Measurements from ENCODE around the gene HLA-DOA. TPM values are rescaled to one million over a fixed set of nuclear protein-coding genes. Genes with fewer than 3 reads are reported as not detected.

Gene HLA-DOA
- total RNA-seq, 6 experiments from 2014 or later = 0.37 to 3.3 (median 1.2) TPM

DNA sequence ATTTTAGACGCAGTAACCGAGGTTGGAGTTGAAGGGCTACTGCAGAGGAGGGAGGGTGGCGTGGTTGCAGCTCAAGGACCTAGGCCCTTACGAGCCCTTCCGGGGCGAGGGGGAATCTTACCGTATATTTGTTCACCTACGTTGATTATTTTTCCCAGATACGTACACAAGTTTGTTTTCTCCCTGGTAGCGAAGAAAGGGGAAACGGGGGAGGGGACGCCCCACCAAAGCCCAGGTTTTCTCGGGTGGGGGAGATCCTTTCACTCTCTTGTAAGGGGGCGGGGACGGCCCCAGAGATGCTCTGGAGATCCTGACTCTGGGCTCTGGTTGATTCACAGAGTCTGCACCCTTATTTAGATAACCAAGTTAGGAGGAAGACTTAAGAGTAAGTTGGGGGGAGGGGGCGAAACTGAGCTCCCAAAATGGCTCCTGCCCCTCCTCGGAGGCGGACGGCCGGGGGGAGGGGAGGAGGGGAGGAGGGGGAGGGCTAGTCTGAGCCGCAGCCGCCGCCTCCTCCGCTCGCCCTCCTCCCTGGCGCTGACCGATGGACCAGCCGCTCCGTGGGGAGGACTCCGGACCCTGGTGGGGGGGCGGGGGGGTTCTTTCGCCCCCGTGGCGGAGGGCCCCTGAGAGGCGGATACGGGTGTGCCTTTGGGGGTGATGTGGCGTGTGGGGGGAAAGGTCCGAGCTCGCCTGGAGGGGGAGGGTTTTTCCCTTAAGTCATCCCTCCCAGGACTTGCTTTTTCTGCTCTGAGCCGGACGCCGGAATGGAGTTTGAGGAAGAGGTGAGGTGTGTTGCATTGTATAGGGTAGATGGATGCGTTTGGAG is 38.8 kb downstream of the HLA-DOA start:
- Histone ChIP-seq H3K36me3 (peaks cover 0 to 19% (median 15%) of the 10 kb centered on the region in 4 donors), H3K4me3 (peak overlapping the region; percentile 71 to 85 (median 81)), H3K9me3 (no peaks in the 10 kb centered on the region), H3K27me3 (no peaks in the 10 kb centered on the region), H3K4me1 (peaks cover 0 to 24% (median 10%) of the 10 kb centered on the region in 4 donors), H3K27ac (peak overlapping the region; percentile 100)
- WGBS (ENCODE audit: insufficient coverage, low coverage, low lambda C conversion rate, missing lambda C conversion rate) = 1% methylated on average over 36 of the region's 43 CpGs
- peak; percentile 31 to 58 (median 46) for ATAC-seq
- intact Hi-C loops (cut with DNase I) = no loop called here
- DNase-seq = peak; percentile 93 to 95 (median 94)
- TF ChIP-seq, protein P1, sequence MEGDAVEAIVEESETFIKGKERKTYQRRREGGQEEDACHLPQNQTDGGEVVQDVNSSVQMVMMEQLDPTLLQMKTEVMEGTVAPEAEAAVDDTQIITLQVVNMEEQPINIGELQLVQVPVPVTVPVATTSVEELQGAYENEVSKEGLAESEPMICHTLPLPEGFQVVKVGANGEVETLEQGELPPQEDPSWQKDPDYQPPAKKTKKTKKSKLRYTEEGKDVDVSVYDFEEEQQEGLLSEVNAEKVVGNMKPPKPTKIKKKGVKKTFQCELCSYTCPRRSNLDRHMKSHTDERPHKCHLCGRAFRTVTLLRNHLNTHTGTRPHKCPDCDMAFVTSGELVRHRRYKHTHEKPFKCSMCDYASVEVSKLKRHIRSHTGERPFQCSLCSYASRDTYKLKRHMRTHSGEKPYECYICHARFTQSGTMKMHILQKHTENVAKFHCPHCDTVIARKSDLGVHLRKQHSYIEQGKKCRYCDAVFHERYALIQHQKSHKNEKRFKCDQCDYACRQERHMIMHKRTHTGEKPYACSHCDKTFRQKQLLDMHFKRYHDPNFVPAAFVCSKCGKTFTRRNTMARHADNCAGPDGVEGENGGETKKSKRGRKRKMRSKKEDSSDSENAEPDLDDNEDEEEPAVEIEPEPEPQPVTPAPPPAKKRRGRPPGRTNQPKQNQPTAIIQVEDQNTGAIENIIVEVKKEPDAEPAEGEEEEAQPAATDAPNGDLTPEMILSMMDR (IDR thresholded peaks at IDR 0.05) = no peak
- TF ChIP-seq POLR2A (IDR thresholded peaks at IDR 0.05) = no peak

DNA sequence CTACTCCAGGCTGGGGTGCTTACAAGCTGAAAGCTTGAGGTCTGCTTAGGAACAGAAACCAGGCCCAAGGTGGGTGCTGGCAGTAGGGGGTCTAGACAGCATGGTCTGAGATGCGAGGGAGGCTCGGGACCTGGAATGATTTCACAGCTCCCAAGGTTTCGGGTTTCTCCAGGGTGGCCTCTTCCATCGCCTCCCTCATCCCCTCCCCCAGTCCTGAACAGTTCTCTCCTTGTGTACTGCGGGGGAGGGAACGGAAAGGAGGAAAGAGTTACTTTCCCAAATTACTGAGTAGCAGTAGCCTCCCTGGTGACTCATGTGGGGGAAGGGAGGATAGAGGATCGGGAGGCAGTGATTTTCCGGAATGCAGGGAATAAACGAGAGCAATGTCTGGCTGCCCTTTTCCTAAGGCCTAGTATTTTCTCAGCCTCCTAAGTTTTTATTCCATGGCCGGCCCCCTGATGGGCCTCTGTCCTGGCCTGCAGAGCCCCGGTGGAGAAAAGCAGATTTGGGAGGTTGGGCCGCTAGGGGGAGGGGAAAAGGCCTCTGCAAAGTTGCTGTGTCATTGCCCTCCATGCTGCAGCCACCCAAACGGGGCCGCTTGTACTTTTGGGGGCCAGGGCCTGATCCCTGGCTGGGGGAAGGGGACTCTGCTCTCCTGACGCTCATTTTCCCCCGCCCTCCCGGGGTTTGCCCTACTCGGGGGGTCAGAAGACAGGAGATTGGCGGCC is 39.5 kb downstream of the HLA-DOA start:
- Histone ChIP-seq H3K4me3 (peak overlapping the region; percentile 71 to 85 (median 81)), H3K27me3 (no peaks in the 10 kb centered on the region), H3K36me3 (peaks cover 0 to 14% (median 11%) of the 10 kb centered on the region in 4 donors), H3K27ac (peak overlapping the region; percentile 100), H3K4me1 (peaks cover 0 to 19% (median 9%) of the 10 kb centered on the region in 4 donors), H3K9me3 (no peaks in the 10 kb centered on the region)
- TF ChIP-seq, protein P1 (IDR thresholded peaks at IDR 0.05) = peak; percentile 13 to 45 (median 20)
- TF ChIP-seq POLR2A (IDR thresholded peaks at IDR 0.05) = peak; percentile 76
- peak; percentile 76 to 87 (median 85) for DNase-seq
- ATAC-seq = peak; percentile 3 to 22 (median 14)
- intact Hi-C loops (cut with DNase I) = no loop called here
- 2% methylated on average over 15 of the region's 19 CpGs for WGBS (ENCODE audit: insufficient coverage, low coverage, low lambda C conversion rate, missing lambda C conversion rate)

DNA sequence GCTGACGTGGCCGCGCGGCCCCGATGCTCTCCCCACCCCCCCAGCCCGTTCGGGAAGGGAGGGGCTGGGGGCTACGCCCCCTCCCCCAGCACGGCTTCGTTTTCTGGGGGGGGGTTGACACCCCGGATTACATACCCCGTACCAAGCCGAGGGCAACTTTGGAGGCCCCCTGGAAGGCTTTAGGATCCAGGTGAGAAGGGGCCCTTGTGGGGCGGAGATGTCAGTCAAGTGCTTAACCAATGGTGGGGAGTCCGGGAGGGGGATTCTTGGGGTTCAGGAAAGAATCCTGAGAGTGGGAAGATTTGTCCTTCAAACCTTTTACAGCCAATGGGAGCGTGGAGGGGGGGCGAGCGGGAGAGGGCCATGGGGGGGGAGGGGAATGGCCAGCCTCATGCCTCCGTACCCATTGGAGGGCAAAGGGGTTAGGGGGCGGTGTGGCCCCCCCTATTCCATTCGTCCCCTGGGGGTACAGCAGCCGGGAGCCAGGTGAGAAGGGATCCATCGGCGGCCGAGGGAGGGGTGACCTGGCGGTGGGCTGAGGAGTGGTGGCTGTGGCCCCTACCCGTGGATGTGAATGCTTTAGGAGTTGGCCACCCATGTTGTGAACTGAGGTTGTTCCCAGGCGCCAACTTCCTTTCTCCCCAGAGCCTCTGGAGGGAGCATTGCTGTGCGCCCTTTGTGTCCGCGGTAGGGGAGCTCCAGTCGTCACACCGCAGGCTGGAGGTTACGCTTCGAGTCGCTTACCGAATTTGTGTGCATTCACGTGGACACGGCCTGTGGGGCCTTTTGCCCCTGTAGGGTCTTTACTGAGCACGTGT is 40.3 kb downstream of the HLA-DOA start:
- peak; percentile 29 to 42 (median 39) for ATAC-seq
- Histone ChIP-seq H3K9me3 (no peaks in the 10 kb centered on the region), H3K4me1 (peaks cover 0 to 17% (median 8%) of the 10 kb centered on the region in 4 donors), H3K27ac (peak overlapping the region; percentile 100), H3K36me3 (peaks cover 0 to 8% (median 5%) of the 10 kb centered on the region in 4 donors), H3K27me3 (no peaks in the 10 kb centered on the region), H3K4me3 (peak overlapping the region; percentile 71 to 85 (median 81))
- TF ChIP-seq, protein P1 (IDR thresholded peaks at IDR 0.05) = no peak
- DNase-seq = peak; percentile 60 to 79 (median 74)
- intact Hi-C loops (cut with DNase I) = no loop called here
- WGBS (ENCODE audit: insufficient coverage, low coverage, low lambda C conversion rate, missing lambda C conversion rate) = 0% methylated on average over 5 of the region's 40 CpGs

Data from right lobe of liver (tissue), 6 donors.